ENCODE data around the gene CACNA1C. TPM values are rescaled to one million over a fixed set of nuclear protein-coding genes. Genes with fewer than 3 reads are reported as not detected.

Gene CACNA1C
- polyA plus RNA-seq, 1 of the 3 experiments (the other 2 are of a cell fraction) = 1.5 TPM

GRCh38 chr12:2431810-2432209 is 379.0 kb downstream of the CACNA1C start:
- Histone ChIP-seq H3K27ac (ENCODE audit: low read depth in 2 of 2, low read length in 1 of 2) (no peak overlapping the region), H3F3A (replicated peaks; ENCODE audit: insufficient read depth) (no peaks in the 10 kb centered on the region), H3K79me2 (ENCODE audit: insufficient read depth) (no peaks in the 10 kb centered on the region), H3K9ac (no peak overlapping the region), H3K9me2 (no peaks in the 10 kb centered on the region), H4K20me1 (ENCODE audit: insufficient read depth) (no peaks in the 10 kb centered on the region), H2AFZ (ENCODE audit: low read depth) (no peak overlapping the region), H3K4me2 (0 out of 2 replicates have a peak overlapping the region, but pooled peaks have one; percentile 19), H3K9me3 (no peaks in the 10 kb centered on the region), H3K27me3 (ENCODE audit: insufficient read depth) (no peaks in the 10 kb centered on the region), H3K36me3 (replicated peaks in 1 of 2; ENCODE audit: control insufficient read depth in 1 of 2, insufficient read depth in 2 of 2, low read length in 1 of 2) (no peaks in the 10 kb centered on the region), H3K4me1 (ENCODE audit: control insufficient read depth in 1 of 2, insufficient read depth in 2 of 2, low read depth in 1 of 2, low read length in 1 of 2) (peaks cover 0 to 3% of the 10 kb centered on the region in 2 experiments; a peak in 1 of 4 replicates), H3K4me3 (ENCODE audit: low read depth in 2 of 2, low read length in 1 of 2) (no peak overlapping the region)
- POLR2A ChIA-PET = no interaction called here
- WGBS (ENCODE audit: low lambda C conversion rate) = 27% methylated on average over 1 of the region's 1 CpG
- CTCF ChIA-PET = interaction anchor here (0.9 to 1.4 kb wide), 2 partner anchors 8 to 151 kb away, joined by 3 read pairs; no protein-coding TSS in a partner anchor
- TF ChIP-seq RFX5 (IDR thresholded peaks at IDR 0.05; ENCODE audit: low read length) (no peak), RAD21 (IDR thresholded peaks at IDR 0.05; ENCODE audit: low read length) (no peak), NRF1 (IDR thresholded peaks at IDR 0.05; ENCODE audit: low read depth, low read length) (no peak), REST (IDR thresholded peaks at IDR 0.05; ENCODE audit: low read depth, low read length) (no peak), FOXM1 (IDR thresholded peaks at IDR 0.05; ENCODE audit: low read depth) (no peak), SMC3 (IDR thresholded peaks at IDR 0.05; ENCODE audit: low read depth, low read length) (no peak)
- TF ChIP-seq, protein P1, sequence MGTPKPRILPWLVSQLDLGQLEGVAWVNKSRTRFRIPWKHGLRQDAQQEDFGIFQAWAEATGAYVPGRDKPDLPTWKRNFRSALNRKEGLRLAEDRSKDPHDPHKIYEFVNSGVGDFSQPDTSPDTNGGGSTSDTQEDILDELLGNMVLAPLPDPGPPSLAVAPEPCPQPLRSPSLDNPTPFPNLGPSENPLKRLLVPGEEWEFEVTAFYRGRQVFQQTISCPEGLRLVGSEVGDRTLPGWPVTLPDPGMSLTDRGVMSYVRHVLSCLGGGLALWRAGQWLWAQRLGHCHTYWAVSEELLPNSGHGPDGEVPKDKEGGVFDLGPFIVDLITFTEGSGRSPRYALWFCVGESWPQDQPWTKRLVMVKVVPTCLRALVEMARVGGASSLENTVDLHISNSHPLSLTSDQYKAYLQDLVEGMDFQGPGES (IDR thresholded peaks at IDR 0.05; ENCODE audit: low read depth, low read length) = no peak
- TF ChIP-seq, protein P2, sequence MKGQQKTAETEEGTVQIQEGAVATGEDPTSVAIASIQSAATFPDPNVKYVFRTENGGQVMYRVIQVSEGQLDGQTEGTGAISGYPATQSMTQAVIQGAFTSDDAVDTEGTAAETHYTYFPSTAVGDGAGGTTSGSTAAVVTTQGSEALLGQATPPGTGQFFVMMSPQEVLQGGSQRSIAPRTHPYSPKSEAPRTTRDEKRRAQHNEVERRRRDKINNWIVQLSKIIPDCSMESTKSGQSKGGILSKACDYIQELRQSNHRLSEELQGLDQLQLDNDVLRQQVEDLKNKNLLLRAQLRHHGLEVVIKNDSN (IDR thresholded peaks at IDR 0.05; ENCODE audit: borderline replicate concordance, low read depth) = no peak
- DNase-seq = no peak

- no peak overlapping the region for H3K27ac ChIP-seq (ENCODE audit: low read depth in 2 of 2, low read length in 1 of 2)
- H3K4me3 ChIP-seq (ENCODE audit: low read depth in 2 of 2, low read length in 1 of 2) = no peak overlapping the region
- no peak overlapping the region for H3K4me2 ChIP-seq
- 88% methylated on average over 4 of the region's 5 CpGs for WGBS (ENCODE audit: low lambda C conversion rate)
- H3K36me3 ChIP-seq (replicated peaks in 1 of 2; ENCODE audit: control insufficient read depth in 1 of 2, insufficient read depth in 2 of 2, low read length in 1 of 2) = no peaks in the 10 kb centered on the region
- H2AFZ ChIP-seq (ENCODE audit: low read depth) = no peak overlapping the region
- H4K20me1 ChIP-seq (ENCODE audit: insufficient read depth) = no peaks in the 10 kb centered on the region
- no peaks in the 10 kb centered on the region for H3K9me3 ChIP-seq
- no peak for DNase-seq
- H3K9me2 ChIP-seq = no peaks in the 10 kb centered on the region
- POLR2A ChIA-PET = no interaction called here
- H3K9ac ChIP-seq = no peak overlapping the region
- peaks cover 0 to 3% of the 10 kb centered on the region in 2 experiments; a peak in 1 of 4 replicates for H3K4me1 ChIP-seq (ENCODE audit: control insufficient read depth in 1 of 2, insufficient read depth in 2 of 2, low read depth in 1 of 2, low read length in 1 of 2)
- no peaks in the 10 kb centered on the region for H3K27me3 ChIP-seq (ENCODE audit: insufficient read depth)
- no peaks in the 10 kb centered on the region for H3F3A ChIP-seq (replicated peaks; ENCODE audit: insufficient read depth)
- H3K79me2 ChIP-seq (ENCODE audit: insufficient read depth) = no peaks in the 10 kb centered on the region
- TF ChIP-seq YY1 (IDR thresholded peaks at IDR 0.05; ENCODE audit: low read depth) = no peak
- CTCF ChIA-PET = interaction anchor here (1.4 kb wide), 1 partner anchor 9 kb away, joined by 3 read pairs; no protein-coding TSS in a partner anchor
Observed at GRCh38 chr12:2432856-2433255, 380.1 kb downstream of the CACNA1C start.
